ENCODE results near the gene INTS7. TPM values are rescaled to one million over a fixed set of nuclear protein-coding genes. Genes with fewer than 3 reads are reported as not detected.

Gene INTS7
- total RNA-seq, 2 donors from 2014 or later: 27.6 to 32.8 TPM

DNA sequence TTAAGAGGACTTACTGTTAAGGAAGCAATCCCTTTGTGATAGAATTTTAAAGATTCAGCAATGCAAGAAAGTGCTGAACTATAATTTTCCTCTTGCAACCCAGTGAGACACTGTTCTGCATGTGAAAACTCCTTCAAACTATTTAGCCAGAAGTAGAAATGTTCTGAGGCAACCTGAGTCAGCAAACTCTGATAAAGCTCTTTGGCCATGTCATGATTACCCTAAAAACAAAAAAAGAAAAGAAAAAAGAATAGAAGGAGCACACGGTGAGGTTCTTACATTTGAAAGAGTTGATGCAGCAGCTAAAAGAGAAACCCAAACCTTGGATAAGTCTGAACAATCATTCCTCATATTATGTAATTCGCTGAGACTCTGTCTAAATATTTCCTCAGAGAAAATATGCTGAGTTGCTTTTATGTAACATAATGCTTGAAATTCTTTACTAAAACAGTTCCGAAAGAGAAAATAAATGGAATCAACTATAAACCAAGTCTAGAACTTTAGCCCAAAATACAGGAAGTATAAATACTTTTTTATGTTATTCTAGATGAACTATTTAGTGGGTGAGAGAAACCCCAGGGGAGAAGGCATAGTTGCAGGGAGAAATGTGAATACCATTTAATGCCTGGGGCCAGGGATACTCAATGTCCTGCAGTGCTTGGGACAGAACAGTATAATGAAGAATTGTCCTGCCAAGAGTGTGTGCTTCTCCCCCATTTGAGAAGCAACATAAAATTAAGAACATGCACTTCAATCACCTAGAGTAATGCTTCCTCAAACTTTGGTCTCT, 60.0 kb downstream of the INTS7 start:
- H3K9ac ChIP-seq (ENCODE audit: extremely low read depth, low read length, poor library complexity, severe bottlenecking): no peak overlapping the region
- no peak overlapping the region for H3K4me3 ChIP-seq (ENCODE audit: low read length)
- 86 to 100% methylated on average over 1 to 2 of the region's 3 CpGs for WGBS, 2 experiments (ENCODE audit: insufficient coverage in 1 of 2, insufficient read length in 1 of 2)
- DNase-seq: no peak
- H3K27me3 ChIP-seq (ENCODE audit: control insufficient read depth, insufficient read depth, low read length, poor library complexity, severe bottlenecking): no peaks in the 10 kb centered on the region
- H3K9me3 ChIP-seq (ENCODE audit: control insufficient read depth, low read length): no peaks in the 10 kb centered on the region
- Mint-ChIP-seq H3K9me3 (no peaks in the 10 kb centered on the region), H3K27ac (no peak overlapping the region), H3K4me1 (peaks cover 10% of the 10 kb centered on the region), H3K36me3 (ENCODE audit: low read depth) (peaks cover 38% of the 10 kb centered on the region), H3K27me3 (ENCODE audit: insufficient read depth) (no peaks in the 10 kb centered on the region), H3K4me3 (no peak overlapping the region)
- TF ChIP-seq, protein P1, sequence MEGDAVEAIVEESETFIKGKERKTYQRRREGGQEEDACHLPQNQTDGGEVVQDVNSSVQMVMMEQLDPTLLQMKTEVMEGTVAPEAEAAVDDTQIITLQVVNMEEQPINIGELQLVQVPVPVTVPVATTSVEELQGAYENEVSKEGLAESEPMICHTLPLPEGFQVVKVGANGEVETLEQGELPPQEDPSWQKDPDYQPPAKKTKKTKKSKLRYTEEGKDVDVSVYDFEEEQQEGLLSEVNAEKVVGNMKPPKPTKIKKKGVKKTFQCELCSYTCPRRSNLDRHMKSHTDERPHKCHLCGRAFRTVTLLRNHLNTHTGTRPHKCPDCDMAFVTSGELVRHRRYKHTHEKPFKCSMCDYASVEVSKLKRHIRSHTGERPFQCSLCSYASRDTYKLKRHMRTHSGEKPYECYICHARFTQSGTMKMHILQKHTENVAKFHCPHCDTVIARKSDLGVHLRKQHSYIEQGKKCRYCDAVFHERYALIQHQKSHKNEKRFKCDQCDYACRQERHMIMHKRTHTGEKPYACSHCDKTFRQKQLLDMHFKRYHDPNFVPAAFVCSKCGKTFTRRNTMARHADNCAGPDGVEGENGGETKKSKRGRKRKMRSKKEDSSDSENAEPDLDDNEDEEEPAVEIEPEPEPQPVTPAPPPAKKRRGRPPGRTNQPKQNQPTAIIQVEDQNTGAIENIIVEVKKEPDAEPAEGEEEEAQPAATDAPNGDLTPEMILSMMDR (conservative IDR thresholded peaks at IDR 0.05): no peak
- H3K27ac ChIP-seq (ENCODE audit: low read depth, low read length): no peak overlapping the region
- peaks cover 70% of the 10 kb centered on the region for H3K36me3 ChIP-seq (ENCODE audit: control insufficient read depth, insufficient read depth, low read length)
- peaks cover 4% of the 10 kb centered on the region for H3K4me1 ChIP-seq (ENCODE audit: control insufficient read depth, insufficient read depth, low read length)

DNA sequence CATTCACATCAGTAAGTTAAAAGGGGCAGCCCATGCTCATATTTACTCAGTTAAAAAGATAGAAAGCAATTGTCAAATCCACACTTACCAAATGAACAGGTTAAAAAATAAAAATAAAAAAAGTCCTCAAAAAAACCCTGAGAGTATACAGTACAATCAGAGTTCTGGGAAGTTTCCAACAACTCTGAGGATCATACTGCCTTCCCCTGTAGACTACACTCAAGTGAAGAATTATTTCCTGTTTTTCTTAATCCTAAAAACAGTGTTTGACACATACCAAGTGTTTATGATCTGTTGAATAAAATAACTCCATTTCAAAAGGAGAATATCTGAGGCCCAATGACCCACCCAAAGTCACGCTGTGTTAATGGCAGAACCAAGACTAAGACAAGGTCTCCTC, 61.8 kb downstream of the INTS7 start:
- Mint-ChIP-seq H3K36me3 (ENCODE audit: low read depth) (peaks cover 41% of the 10 kb centered on the region), H3K4me3 (no peak overlapping the region), H3K27ac (no peak overlapping the region), H3K9me3 (no peaks in the 10 kb centered on the region), H3K27me3 (ENCODE audit: insufficient read depth) (no peaks in the 10 kb centered on the region), H3K4me1 (peaks cover 10% of the 10 kb centered on the region)
- Histone ChIP-seq H3K27ac (ENCODE audit: low read depth, low read length) (no peak overlapping the region), H3K9ac (ENCODE audit: extremely low read depth, low read length, poor library complexity, severe bottlenecking) (no peak overlapping the region), H3K4me1 (ENCODE audit: control insufficient read depth, insufficient read depth, low read length) (peaks cover 4% of the 10 kb centered on the region), H3K4me3 (ENCODE audit: low read length) (no peak overlapping the region), H3K9me3 (ENCODE audit: control insufficient read depth, low read length) (no peaks in the 10 kb centered on the region), H3K36me3 (ENCODE audit: control insufficient read depth, insufficient read depth, low read length) (peaks cover 59% of the 10 kb centered on the region), H3K27me3 (ENCODE audit: control insufficient read depth, insufficient read depth, low read length, poor library complexity, severe bottlenecking) (no peaks in the 10 kb centered on the region)
- TF ChIP-seq, protein P1 (conservative IDR thresholded peaks at IDR 0.05): no peak
- DNase-seq: no peak
- 98 to 100% methylated on average over 1 of the region's 1 CpG for whole genome bisulfite sequencing, 2 experiments (ENCODE audit: insufficient coverage in 1 of 2, insufficient read length in 1 of 2)

DNA sequence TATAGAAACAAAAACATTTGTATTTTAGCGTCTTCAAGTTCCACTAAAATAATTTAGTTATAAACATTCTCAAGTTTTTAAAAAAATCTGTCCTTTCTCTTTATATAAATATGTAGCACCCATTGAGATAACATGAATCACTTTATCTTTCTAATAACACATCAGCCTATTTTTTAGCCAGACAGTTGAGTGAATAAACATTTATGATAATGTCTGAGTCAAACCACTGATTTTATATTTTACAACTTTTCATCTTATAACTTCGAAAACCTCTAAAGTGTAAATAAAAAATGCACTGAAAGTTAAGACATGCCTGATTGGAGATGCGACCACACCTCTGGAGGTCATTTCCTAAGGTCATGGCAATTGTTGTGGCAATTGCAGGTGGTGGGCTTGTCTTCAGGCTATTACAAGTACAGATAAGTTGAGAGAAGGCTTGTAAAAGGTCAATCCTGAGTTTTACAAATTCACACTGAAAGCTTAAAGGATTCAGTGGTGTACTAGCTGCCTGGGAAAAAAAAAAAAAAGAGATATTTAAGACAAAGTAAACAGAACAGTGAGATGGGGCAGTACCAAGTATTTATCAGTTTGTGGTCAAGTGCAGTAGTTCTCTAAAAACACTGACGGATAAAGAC, 67.0 kb downstream of the INTS7 start:
- Histone ChIP-seq H3K4me3 (ENCODE audit: low read length) (no peak overlapping the region), H3K9ac (ENCODE audit: extremely low read depth, low read length, poor library complexity, severe bottlenecking) (no peak overlapping the region), H3K9me3 (ENCODE audit: control insufficient read depth, low read length) (peaks cover 6% of the 10 kb centered on the region), H3K27me3 (ENCODE audit: control insufficient read depth, insufficient read depth, low read length, poor library complexity, severe bottlenecking) (no peaks in the 10 kb centered on the region), H3K4me1 (ENCODE audit: control insufficient read depth, insufficient read depth, low read length) (no peaks in the 10 kb centered on the region), H3K27ac (ENCODE audit: low read depth, low read length) (no peak overlapping the region), H3K36me3 (ENCODE audit: control insufficient read depth, insufficient read depth, low read length) (peaks cover 48% of the 10 kb centered on the region)
- Mint-ChIP-seq H3K4me3 (no peak overlapping the region), H3K9me3 (no peaks in the 10 kb centered on the region), H3K27ac (no peak overlapping the region), H3K36me3 (ENCODE audit: low read depth) (peaks cover 48% of the 10 kb centered on the region), H3K4me1 (no peaks in the 10 kb centered on the region), H3K27me3 (ENCODE audit: insufficient read depth) (no peaks in the 10 kb centered on the region)
- no peak for DNase-seq
- 94 to 100% methylated on average over 2 to 3 of the region's 4 CpGs for WGBS, 2 experiments (ENCODE audit: insufficient coverage in 1 of 2, insufficient read length in 1 of 2)
- TF ChIP-seq, protein P1 (conservative IDR thresholded peaks at IDR 0.05): no peak

Data from endodermal cell (in vitro differentiated cells).